ENCODE results near the gene ZDHHC19.
"Not testable (repeated sequence)": the region's sequence is repeated elsewhere in the genome, so short reads cannot be mapped to it uniquely, and the experiment has no call there.

ZDHHC19 gene

DNA sequence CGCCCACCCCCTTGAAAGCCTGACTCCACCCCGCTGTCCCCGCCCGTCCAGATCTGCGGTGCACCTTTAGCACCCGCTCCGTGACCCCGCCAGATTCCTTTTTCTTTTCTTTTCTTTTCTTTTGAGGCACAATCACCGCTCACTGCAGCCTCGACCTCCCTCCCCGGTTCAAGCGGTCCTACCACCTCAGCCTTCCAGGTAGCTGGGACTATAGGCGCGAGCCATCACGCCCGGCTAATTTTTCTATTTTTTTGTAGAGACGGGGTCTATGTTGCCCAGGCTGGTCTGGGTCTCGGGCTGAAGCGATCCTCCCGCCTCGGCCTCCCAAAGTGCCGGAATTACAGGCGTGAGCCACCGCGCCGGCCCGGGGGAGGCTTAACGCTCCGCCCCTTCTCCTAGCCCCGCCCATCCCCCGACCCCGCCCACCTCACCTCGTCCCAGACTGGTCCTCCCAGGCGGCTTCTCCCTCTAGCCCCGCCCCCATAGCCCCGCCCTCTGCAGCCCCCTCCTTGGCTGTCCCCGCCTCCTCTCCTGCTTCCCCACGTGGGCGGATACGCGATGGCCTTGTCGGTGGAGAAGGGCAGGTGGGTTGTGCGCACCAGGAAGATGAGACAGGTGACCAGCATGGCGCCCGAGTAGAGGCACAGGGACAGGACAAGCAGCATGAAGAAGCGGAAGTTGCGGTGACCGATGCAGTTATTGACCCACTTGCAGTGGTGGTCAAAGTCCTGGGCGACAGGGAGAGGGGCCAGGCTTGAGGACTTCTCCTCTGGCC lies 3.2 kb downstream of the ZDHHC19 start:
- CTCF ChIA-PET, result interaction anchor here (1.1 kb wide), 1 partner anchor 134 kb away, joined by 3 read pairs; no protein-coding TSS in a partner anchor
- peak overlapping the region; percentile 49 for H3K4me3 ChIP-seq (ENCODE audit: low read depth, low read length)

GRCh38 chr3:196207159-196207832 lies 3.9 kb downstream of the ZDHHC19 start:
- CTCF ChIA-PET, result interaction anchor here (1.1 to 1.2 kb wide), 2 partner anchors 11 to 134 kb away, joined by 3 read pairs; no protein-coding TSS in a partner anchor
- H3K4me3 ChIP-seq (ENCODE audit: low read depth, low read length), result peak overlapping the region; percentile 49
- POLR2A ChIA-PET, result no interaction called here
- TF ChIP-seq CTCF (IDR thresholded peaks at IDR 0.05; ENCODE audit: insufficient read depth, low read length, missing control alignments), result no peak
- no peak for DNase-seq (ENCODE audit: low read depth, low spot score)

More for the DNA sequence above, 3.2 kb downstream of the ZDHHC19 start:
- no peak for TF ChIP-seq CTCF (IDR thresholded peaks at IDR 0.05; ENCODE audit: insufficient read depth, low read length, missing control alignments)
- DNase-seq (ENCODE audit: low read depth, low spot score), result no peak
- POLR2A ChIA-PET, result no interaction called here

DNA sequence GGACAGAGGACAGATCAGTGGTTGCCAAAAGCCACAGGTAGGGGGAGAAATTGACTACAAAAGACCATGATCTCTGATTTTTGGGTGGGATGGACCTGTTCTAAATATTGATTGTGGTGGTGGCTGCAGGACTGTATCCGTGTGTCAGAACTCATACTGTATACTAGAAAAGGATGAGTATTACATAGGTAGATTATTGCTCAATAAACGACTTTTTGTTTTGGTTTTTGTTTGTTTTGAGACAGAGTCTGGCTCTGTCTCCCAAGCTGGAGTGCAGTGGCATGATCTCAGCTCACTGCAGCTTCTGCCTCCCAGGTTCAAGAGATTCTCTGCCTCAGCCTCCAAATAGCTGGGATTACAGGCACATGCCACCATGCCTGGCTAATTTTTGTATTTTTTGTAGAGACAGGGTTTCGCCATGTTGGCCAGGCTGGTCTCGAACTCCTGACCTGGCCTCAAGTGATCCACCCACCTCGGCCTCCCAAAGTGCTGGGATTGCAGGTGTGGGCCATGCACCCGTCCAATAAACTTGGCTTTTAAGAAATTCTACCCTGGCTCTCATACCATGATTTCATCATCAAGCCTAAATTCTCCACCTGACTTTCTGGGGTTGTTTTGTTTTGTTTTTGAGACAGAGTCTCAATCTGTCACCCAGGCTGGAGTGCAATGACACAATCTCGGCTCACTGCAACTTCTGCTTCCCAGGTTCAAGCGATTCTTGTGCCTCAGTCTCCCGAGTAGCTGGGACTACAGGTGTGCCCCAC lies 5.6 kb downstream of the ZDHHC19 start:
- CTCF ChIA-PET, result interaction anchor here (13.6 kb wide), 1 partner anchor 132 kb away, joined by 298 read pairs; no protein-coding TSS in a partner anchor
- POLR2A ChIA-PET; DNase-seq (ENCODE audit: low read depth, low spot score); H3K4me3 ChIP-seq (ENCODE audit: low read depth, low read length): not testable (repeated sequence)

DNA sequence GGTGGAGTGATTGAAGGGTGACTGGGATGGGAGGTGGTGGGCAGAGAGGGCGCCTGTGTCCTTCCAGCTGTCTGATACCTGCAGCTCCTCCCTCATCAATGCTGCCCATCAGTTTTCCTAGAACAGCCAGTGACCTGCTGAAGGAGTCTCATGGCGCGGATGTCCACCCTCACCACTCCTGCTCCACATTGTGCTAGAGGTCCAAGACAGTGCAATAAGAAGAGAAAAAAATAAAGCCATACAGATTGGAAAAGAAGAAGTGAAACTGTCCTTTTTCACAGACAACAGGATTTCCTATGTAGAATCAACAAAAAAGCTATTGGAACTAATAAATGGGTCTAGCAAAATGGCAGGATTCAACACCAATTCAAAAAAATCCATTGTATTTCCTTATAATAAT lies 7.4 kb downstream of the ZDHHC19 start:
- no peak for DNase-seq (ENCODE audit: low read depth, low spot score)
- CTCF ChIA-PET, result interaction anchor here (13.6 kb wide), 1 partner anchor 131 kb away, joined by 298 read pairs; no protein-coding TSS in a partner anchor
- H3K4me3 ChIP-seq (ENCODE audit: low read depth, low read length), result no peak overlapping the region
- POLR2A ChIA-PET, result no interaction called here
- TF ChIP-seq CTCF (IDR thresholded peaks at IDR 0.05; ENCODE audit: insufficient read depth, low read length, missing control alignments), result no peak

DNA sequence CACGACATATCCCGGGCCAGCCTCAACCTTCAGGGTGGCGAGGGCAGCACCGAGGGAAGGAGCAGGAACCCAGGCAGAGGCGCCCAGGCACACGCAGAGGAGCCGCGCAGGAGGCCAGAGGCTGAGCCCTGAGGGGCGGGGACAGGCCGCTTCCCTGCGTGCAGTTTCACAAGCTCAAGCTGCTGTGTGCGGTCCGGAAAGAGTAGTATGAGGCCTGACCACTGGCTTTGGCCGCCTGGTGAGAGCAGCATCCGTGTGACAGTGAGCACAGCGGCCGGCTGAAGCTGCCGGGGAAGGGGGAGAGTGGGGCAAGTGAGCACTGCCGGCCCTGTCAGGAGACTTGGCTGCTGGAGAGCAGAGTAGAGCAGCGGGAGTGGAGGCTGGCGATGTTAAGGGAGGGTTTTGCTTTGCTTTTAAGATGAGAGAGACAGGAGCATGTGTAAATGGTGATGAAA lies 8.7 kb downstream of the ZDHHC19 start:
- ChIA-PET POLR2A (no interaction called here), CTCF (interaction anchor here (0.9 to 13.6 kb wide), 2 partner anchors 46 to 129 kb away, joined by 3 to 298 read pairs; no protein-coding TSS in a partner anchor)
- no peak overlapping the region for H3K4me3 ChIP-seq (ENCODE audit: low read depth, low read length)
- TF ChIP-seq CTCF (IDR thresholded peaks at IDR 0.05; ENCODE audit: insufficient read depth, low read length, missing control alignments), result no peak
- DNase-seq (ENCODE audit: low read depth, low spot score), result no peak

GRCh38 chr3:196198771-196199753 lies 12.1 kb downstream of the ZDHHC19 start:
- ChIA-PET POLR2A (no interaction called here), CTCF (interaction anchor here (0.9 to 13.6 kb wide), 8 partner anchors 10 to 323 kb away, joined by 3 to 298 read pairs (median 4); no protein-coding TSS in a partner anchor)
- no peak for DNase-seq (ENCODE audit: low read depth, low spot score)
- H3K4me3 ChIP-seq (ENCODE audit: low read depth, low read length), result no peak overlapping the region
- TF ChIP-seq CTCF (IDR thresholded peaks at IDR 0.05; ENCODE audit: insufficient read depth, low read length, missing control alignments), result peak; percentile 11
